Chondrocyte (in vitro differentiated cells): ENCODE results near the gene EPDR1. TPM values are rescaled to one million over a fixed set of nuclear protein-coding genes. Genes with fewer than 3 reads are reported as not detected.

Experiments used
- DNase-seq: peaks from one replicate; pipeline ENCODE4 v3.0.0; 2021; ENCODE audit warnings: mixed read lengths, low spot score
- H3K27ac Mint-ChIP-seq: one replicate; pipeline ENCODE4 v1.8.0; 2021; ENCODE audit warnings: mild to moderate bottlenecking, moderate library complexity, mixed read lengths; ENCODE audit not compliant: unreplicated experiment
- H3K27me3 Mint-ChIP-seq: 2 replicates; pipeline ENCODE4 v1.8.0; 2021; ENCODE audit warnings: low read depth, mixed read lengths
- H3K36me3 Mint-ChIP-seq: 2 replicates; pipeline ENCODE4 v1.8.0; 2021; ENCODE audit warnings: low read depth, mixed read lengths
- H3K4me1 Mint-ChIP-seq: 2 replicates; pipeline ENCODE4 v1.8.0; 2021; ENCODE audit warnings: low read depth, mild to moderate bottlenecking, mixed read lengths
- H3K4me3 Mint-ChIP-seq: one replicate; pipeline ENCODE4 v1.8.0; 2021; ENCODE audit warnings: mild to moderate bottlenecking, moderate library complexity, mixed read lengths; ENCODE audit not compliant: unreplicated experiment
- H3K9me3 Mint-ChIP-seq: 2 replicates; pipeline ENCODE4 v1.8.0; 2021; ENCODE audit warnings: low read depth, mixed read lengths
- total RNA-seq: library from RNA; stranded (reverse); gene quantifications from 3 replicates; pipeline ENCODE4 v1.2.1, GENCODE V29; 2021
- TF ChIP-seq, protein P1 (sequence below): fragments of 200-600 bp; sonication (generic); IDR thresholded peaks from 2 replicates; pipeline ENCODE4 v1.5.0; 2021; ENCODE audit warnings: antibody characterized with exemption, mild to moderate bottlenecking, moderate library complexity

Gene EPDR1
- total RNA-seq, 1 donor from 2014 or later = 28.9 TPM

DNA sequence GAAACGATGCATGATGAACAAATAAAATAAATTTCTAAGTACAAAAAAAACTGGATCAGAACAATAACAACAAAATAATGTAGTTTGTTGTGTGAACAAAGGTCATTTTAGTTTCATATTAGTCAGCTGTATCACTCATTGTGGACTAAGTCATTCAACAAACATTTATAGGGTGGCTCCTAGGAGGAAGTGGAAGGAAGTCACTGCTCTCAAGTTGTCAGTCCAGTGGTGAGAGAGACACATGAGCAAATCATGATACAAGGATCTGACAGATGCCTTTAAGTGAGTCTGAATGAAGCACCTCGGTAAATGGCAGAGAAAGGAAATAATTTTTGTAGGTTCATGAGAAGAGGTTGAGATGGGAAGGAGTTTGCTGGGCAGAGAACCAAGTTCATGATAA lies 56.8 kb downstream of the EPDR1 start:
- TF ChIP-seq, protein P1, sequence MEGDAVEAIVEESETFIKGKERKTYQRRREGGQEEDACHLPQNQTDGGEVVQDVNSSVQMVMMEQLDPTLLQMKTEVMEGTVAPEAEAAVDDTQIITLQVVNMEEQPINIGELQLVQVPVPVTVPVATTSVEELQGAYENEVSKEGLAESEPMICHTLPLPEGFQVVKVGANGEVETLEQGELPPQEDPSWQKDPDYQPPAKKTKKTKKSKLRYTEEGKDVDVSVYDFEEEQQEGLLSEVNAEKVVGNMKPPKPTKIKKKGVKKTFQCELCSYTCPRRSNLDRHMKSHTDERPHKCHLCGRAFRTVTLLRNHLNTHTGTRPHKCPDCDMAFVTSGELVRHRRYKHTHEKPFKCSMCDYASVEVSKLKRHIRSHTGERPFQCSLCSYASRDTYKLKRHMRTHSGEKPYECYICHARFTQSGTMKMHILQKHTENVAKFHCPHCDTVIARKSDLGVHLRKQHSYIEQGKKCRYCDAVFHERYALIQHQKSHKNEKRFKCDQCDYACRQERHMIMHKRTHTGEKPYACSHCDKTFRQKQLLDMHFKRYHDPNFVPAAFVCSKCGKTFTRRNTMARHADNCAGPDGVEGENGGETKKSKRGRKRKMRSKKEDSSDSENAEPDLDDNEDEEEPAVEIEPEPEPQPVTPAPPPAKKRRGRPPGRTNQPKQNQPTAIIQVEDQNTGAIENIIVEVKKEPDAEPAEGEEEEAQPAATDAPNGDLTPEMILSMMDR = no peak
- Mint-ChIP-seq H3K9me3 (peaks cover 3% of the 10 kb centered on the region), H3K27me3 (peaks cover 4% of the 10 kb centered on the region), H3K36me3 (peaks cover 2% of the 10 kb centered on the region), H3K27ac (no peak overlapping the region), H3K4me3 (no peak overlapping the region), H3K4me1 (no peaks in the 10 kb centered on the region)
- no peak for DNase-seq

DNA sequence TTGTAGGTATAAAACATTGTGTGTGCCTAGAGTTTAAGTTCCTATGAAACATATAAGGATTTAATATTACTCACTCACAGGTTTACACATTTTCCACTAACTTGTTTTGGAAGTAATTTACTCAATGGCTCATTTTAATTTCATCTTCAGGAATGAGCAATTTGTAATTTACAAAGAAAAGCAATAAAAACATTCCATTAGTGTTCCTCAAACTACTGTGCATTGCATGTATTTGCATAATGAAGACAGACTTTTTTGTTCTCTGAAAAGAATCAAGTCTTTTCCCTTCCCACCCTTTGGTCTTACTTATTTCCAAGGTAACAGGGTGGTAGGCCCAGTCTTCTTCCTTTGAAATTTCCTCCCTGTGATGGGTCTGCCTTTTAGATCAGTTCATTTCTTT lies 61.2 kb downstream of the EPDR1 start:
- peaks cover under 1% of the 10 kb centered on the region for H3K4me1 Mint-ChIP-seq
- H3K27ac Mint-ChIP-seq = no peak overlapping the region
- TF ChIP-seq, protein P1 = no peak
- peaks cover 3% of the 10 kb centered on the region for H3K9me3 Mint-ChIP-seq
- no peak for DNase-seq
- no peaks in the 10 kb centered on the region for H3K36me3 Mint-ChIP-seq
- no peak overlapping the region for H3K4me3 Mint-ChIP-seq
- peaks cover 4% of the 10 kb centered on the region for H3K27me3 Mint-ChIP-seq

DNA sequence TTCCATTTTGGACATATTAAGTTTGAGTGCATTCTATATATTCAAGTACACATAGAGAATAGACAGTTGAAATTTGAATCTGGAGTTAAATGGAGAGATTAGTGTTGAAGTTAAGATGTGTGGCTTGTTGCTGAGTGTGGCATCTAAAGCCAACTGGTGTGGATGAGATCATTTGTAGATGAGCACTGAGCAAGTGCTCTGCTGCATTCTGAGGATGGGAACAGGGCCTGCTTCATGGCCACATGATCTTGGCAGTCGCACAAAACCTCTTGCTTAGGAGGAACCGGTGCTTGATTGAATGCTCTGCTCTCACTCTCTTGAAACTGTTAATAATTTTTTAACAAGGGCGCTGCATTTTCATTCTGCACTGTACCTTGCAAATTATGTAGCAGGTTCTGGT lies 62.0 kb downstream of the EPDR1 start:
- Mint-ChIP-seq H3K27me3 (peaks cover 4% of the 10 kb centered on the region), H3K36me3 (no peaks in the 10 kb centered on the region), H3K4me1 (peaks cover 8% of the 10 kb centered on the region), H3K9me3 (peaks cover 3% of the 10 kb centered on the region), H3K27ac (no peak overlapping the region), H3K4me3 (no peak overlapping the region)
- no peak for DNase-seq
- TF ChIP-seq, protein P1 = no peak

DNA sequence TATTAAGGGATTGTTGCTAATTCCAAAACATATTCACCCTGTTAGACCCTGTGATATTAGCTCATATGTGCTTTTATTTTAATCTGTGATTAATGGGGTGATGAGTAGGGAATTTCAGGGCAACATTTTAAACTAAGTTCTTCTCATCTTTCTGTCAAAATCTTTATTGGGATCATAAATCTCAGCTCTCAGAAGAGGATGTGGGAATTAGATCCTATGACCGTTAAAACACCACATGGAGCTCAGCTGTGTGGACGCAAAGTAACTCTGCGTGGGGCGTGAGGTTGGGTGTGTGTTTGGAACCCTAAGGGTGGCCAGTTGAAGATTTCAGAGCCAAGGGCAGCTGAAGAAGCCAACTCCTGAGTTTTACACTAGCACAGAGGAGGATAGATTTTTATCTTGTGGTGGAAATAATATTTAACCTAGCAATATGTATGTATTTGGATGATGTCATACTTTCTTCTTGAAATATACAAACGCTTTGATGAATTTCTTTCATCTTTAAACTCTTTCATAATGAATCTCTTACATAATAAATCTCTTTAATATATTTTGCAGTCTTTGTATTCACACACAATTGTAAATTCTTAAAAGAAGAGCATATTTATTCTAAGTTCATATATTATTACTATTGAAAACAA lies 64.4 kb downstream of the EPDR1 start:
- no peak overlapping the region for H3K27ac Mint-ChIP-seq
- TF ChIP-seq, protein P1 = no peak
- H3K27me3 Mint-ChIP-seq = peaks cover 4% of the 10 kb centered on the region
- DNase-seq = no peak
- H3K4me1 Mint-ChIP-seq = peaks cover 15% of the 10 kb centered on the region
- H3K4me3 Mint-ChIP-seq = no peak overlapping the region
- peaks cover 3% of the 10 kb centered on the region for H3K9me3 Mint-ChIP-seq
- no peaks in the 10 kb centered on the region for H3K36me3 Mint-ChIP-seq

DNA sequence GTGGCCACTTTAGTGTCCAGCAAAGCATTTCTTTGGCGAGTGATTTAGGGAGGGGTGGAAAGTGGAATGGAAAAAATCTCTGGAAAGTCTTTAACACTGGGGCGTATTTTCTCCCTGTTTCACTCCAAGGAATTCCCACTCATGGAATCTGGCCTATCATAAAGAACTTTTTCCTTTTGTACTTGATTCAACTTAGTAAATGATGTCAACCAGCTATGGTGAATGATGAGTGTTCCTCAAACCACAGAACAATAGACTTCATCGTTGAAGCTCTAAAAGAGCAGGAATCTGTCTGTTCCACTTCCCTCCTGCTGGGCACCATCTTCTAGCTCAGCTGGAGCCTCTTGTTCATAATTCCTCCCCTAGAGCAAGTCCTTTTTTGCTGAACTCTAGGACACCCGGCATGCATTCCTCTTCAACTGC lies 66.5 kb downstream of the EPDR1 start:
- TF ChIP-seq, protein P1 = no peak
- Mint-ChIP-seq H3K9me3 (peaks cover 2% of the 10 kb centered on the region), H3K27ac (peak overlapping the region; percentile 2), H3K36me3 (no peaks in the 10 kb centered on the region), H3K27me3 (peaks cover 4% of the 10 kb centered on the region), H3K4me1 (peaks cover 15% of the 10 kb centered on the region), H3K4me3 (no peak overlapping the region)
- no peak for DNase-seq
